ENCODE measurements around the gene FETUB. TPM values are rescaled to one million over a fixed set of nuclear protein-coding genes. Genes with fewer than 3 reads are reported as not detected.

FETUB gene
- total RNA-seq, 1 donor from 2014 or later, result not detected

- TF ChIP-seq EZH2 (IDR thresholded peaks at IDR 0.05), result no peak
- no peak for TF ChIP-seq EZH2phosphoT487 (IDR thresholded peaks at IDR 0.05)
- no peak for TF ChIP-seq CTCF (IDR thresholded peaks at IDR 0.05)
- Histone ChIP-seq H3K4me2 (no peak overlapping the region), H3K4me3 (no peak overlapping the region), H3K9ac (no peak overlapping the region), H3F3A (ENCODE audit: low read depth) (no peaks in the 10 kb centered on the region), H3K27me3 (peaks cover 3% of the 10 kb centered on the region), H3K9me3 (ENCODE audit: low read depth) (no peaks in the 10 kb centered on the region), H3K79me2 (ENCODE audit: low read depth) (no peaks in the 10 kb centered on the region), H3K4me1 (no peaks in the 10 kb centered on the region), H3K27ac (no peak overlapping the region), H3K36me3 (no peaks in the 10 kb centered on the region), H4K20me1 (ENCODE audit: low read depth) (no peaks in the 10 kb centered on the region), H2AFZ (replicated peaks) (no peak overlapping the region)
- H3K4me3 Mint-ChIP-seq, result no peak overlapping the region
- H3K36me3 Mint-ChIP-seq, result no peaks in the 10 kb centered on the region
- no peaks in the 10 kb centered on the region for H3K9me3 Mint-ChIP-seq
- no peak overlapping the region for H3K27ac Mint-ChIP-seq
- DNase-seq (ENCODE audit: low spot score), result no peak
- no peaks in the 10 kb centered on the region for H3K27me3 Mint-ChIP-seq (ENCODE audit: insufficient read depth, low read depth)
- peaks cover 5% of the 10 kb centered on the region for H3K4me1 Mint-ChIP-seq
These were observed 46.3 kb upstream of the FETUB start for GRCh38 chr3:186593862-186594261.

- Histone ChIP-seq H3K4me3 (no peak overlapping the region), H3K36me3 (no peaks in the 10 kb centered on the region), H3K27me3 (peaks cover 3% of the 10 kb centered on the region), H3K79me2 (ENCODE audit: low read depth) (no peaks in the 10 kb centered on the region), H3K27ac (no peak overlapping the region), H3K4me1 (no peaks in the 10 kb centered on the region), H3F3A (ENCODE audit: low read depth) (no peaks in the 10 kb centered on the region), H3K9me3 (ENCODE audit: low read depth) (no peaks in the 10 kb centered on the region), H2AFZ (replicated peaks) (no peak overlapping the region), H3K9ac (no peak overlapping the region), H3K4me2 (no peak overlapping the region), H4K20me1 (ENCODE audit: low read depth) (no peaks in the 10 kb centered on the region)
- Mint-ChIP-seq H3K36me3 (no peaks in the 10 kb centered on the region), H3K27me3 (ENCODE audit: insufficient read depth, low read depth) (no peaks in the 10 kb centered on the region), H3K4me1 (peaks cover 5% of the 10 kb centered on the region), H3K27ac (no peak overlapping the region), H3K4me3 (no peak overlapping the region), H3K9me3 (no peaks in the 10 kb centered on the region)
- no peak for DNase-seq (ENCODE audit: low spot score)
- TF ChIP-seq EZH2 (IDR thresholded peaks at IDR 0.05) (no peak), CTCF (IDR thresholded peaks at IDR 0.05) (no peak), EZH2phosphoT487 (IDR thresholded peaks at IDR 0.05) (no peak)
These were observed 45.5 kb upstream of the FETUB start for GRCh38 chr3:186594591-186595113.

GRCh38 chr3:186596568-186597287 lies 43.5 kb upstream of the FETUB start:
- Histone ChIP-seq H2AFZ (replicated peaks) (no peak overlapping the region), H4K20me1 (ENCODE audit: low read depth) (no peaks in the 10 kb centered on the region), H3F3A (ENCODE audit: low read depth) (no peaks in the 10 kb centered on the region), H3K36me3 (no peaks in the 10 kb centered on the region), H3K9me3 (ENCODE audit: low read depth) (no peaks in the 10 kb centered on the region), H3K4me2 (no peak overlapping the region), H3K4me3 (no peak overlapping the region), H3K27ac (no peak overlapping the region), H3K79me2 (ENCODE audit: low read depth) (no peaks in the 10 kb centered on the region), H3K9ac (no peak overlapping the region), H3K27me3 (peaks cover 3% of the 10 kb centered on the region), H3K4me1 (no peaks in the 10 kb centered on the region)
- DNase-seq (ENCODE audit: low spot score), result peak; percentile 48
- Mint-ChIP-seq H3K4me1 (peaks cover 5% of the 10 kb centered on the region), H3K36me3 (no peaks in the 10 kb centered on the region), H3K4me3 (no peak overlapping the region), H3K9me3 (no peaks in the 10 kb centered on the region), H3K27ac (no peak overlapping the region), H3K27me3 (ENCODE audit: insufficient read depth, low read depth) (peaks cover 2% of the 10 kb centered on the region)
- TF ChIP-seq EZH2 (IDR thresholded peaks at IDR 0.05), result no peak
- TF ChIP-seq EZH2phosphoT487 (IDR thresholded peaks at IDR 0.05), result no peak
- TF ChIP-seq CTCF (IDR thresholded peaks at IDR 0.05), result peak; percentile 7

Data from neural progenitor cell (in vitro differentiated cells).